H1 (cell line): ENCODE measurements around the gene PPME1. TPM values are rescaled to one million over a fixed set of nuclear protein-coding genes. Genes with fewer than 3 reads are reported as not detected.

Source experiments
- CTCF ChIA-PET: fragments of 300-600 bp; sonication (Branson Sonifier 250); formaldehyde crosslinking; loops from one replicate; lab custom pipeline; 2021; ENCODE audit not compliant: partially characterized antibody; lab: Charles Lee
- POLR2A ChIA-PET: fragments of 300-600 bp; sonication (Branson Sonifier 250); formaldehyde crosslinking; loops from one replicate; lab custom pipeline; 2021; ENCODE audit warnings: inconsistent platforms; ENCODE audit not compliant: partially characterized antibody; lab: Charles Lee
- DNase-seq, 2 experiments: peaks; one replicate each; pipeline versions ENCODE4 v3.0.0 to v3.0.0-alpha.2; 2010 to 2022; ENCODE audit warnings: low spot score in 2 of 2, low read depth in 1 of 2, mixed read lengths in 1 of 2
- FAIRE-seq: peaks from 2 replicates; lab custom pipeline; 2011; peaks lifted over from hg19 to GRCh38; lab: Jason Lieb, UNC
- H2AFZ ChIP-seq: 2 replicates; pipeline ENCODE4 v1.8.1; 2012; ENCODE audit warnings: low read length, inconsistent platforms
- H2AK5ac ChIP-seq: 2 replicates; pipeline ENCODE4 v1.6.1; 2013; ENCODE audit warnings: low read depth, low read length
- H2BK120ac ChIP-seq: replicated peaks from 2 replicates; pipeline ENCODE3; 2013; ENCODE audit warnings: low read depth, low read length, inconsistent platforms
- H2BK12ac ChIP-seq: 2 replicates; pipeline ENCODE4 v1.6.1; 2013; ENCODE audit warnings: low read depth, low read length
- H2BK15ac ChIP-seq: 2 replicates; pipeline ENCODE4 v1.6.1; 2013; ENCODE audit warnings: low read length
- H2BK20ac ChIP-seq: 2 replicates; pipeline ENCODE4 v1.6.1; 2013; ENCODE audit warnings: low read length
- H2BK5ac ChIP-seq: 2 replicates; pipeline ENCODE4 v1.6.1; 2013; ENCODE audit warnings: low read depth, low read length
- H3K14ac ChIP-seq: 2 replicates; pipeline ENCODE4 v1.6.1; 2013; ENCODE audit warnings: inconsistent platforms; ENCODE audit not compliant: insufficient read length
- H3K18ac ChIP-seq: 2 replicates; pipeline ENCODE4 v1.6.1; 2013; ENCODE audit warnings: low read length; ENCODE audit errors: extremely low read depth
- H3K23ac ChIP-seq: 2 replicates; pipeline ENCODE4 v1.6.1; 2013; ENCODE audit warnings: inconsistent platforms; ENCODE audit not compliant: insufficient read length
- H3K23me2 ChIP-seq: 2 replicates; pipeline ENCODE4 v1.6.1; 2013; ENCODE audit warnings: low read depth, low read length
- H3K27ac ChIP-seq: 2 replicates; pipeline ENCODE4 v1.6.1; 2011; ENCODE audit warnings: low read depth, low read length, inconsistent platforms
- H3K27me3 ChIP-seq, 4 experiments: replicated peaks in 1 of 4; 1 replicate in 1 of 4; 2 replicates in 3 of 4; pipeline versions ENCODE4 v1.6.1 to v1.8.1; 2011 to 2013; ENCODE audit warnings: low read length in 3 of 4, mild to moderate bottlenecking in 3 of 4, inconsistent platforms in 2 of 4, mixed read lengths in 2 of 4, moderate library complexity in 1 of 4; ENCODE audit not compliant: control insufficient read depth in 3 of 4, insufficient read depth in 3 of 4; ENCODE audit errors: extremely low read depth in 1 of 4
- H3K36me3 ChIP-seq, 4 experiments: 2 replicates each; pipeline versions ENCODE4 v1.6.1 to v1.8.1; 2011 to 2013; ENCODE audit warnings: mild to moderate bottlenecking in 4 of 4, low read length in 3 of 4, moderate library complexity in 2 of 4, control low read depth in 1 of 4, inconsistent platforms in 1 of 4; ENCODE audit not compliant: insufficient read depth in 4 of 4, control insufficient read depth in 2 of 4
- H3K4ac ChIP-seq: replicated peaks from 2 replicates; pipeline ENCODE3; 2013; ENCODE audit warnings: low read length, low read depth, mixed read lengths, inconsistent platforms; ENCODE audit not compliant: insufficient read length
- H3K4me1 ChIP-seq, 4 experiments: replicated peaks in 1 of 4; 1 replicate in 1 of 4; 2 replicates in 3 of 4; pipeline versions ENCODE4 v1.6.1 to v1.8.1; 2011 to 2013; ENCODE audit warnings: low read length in 3 of 4, inconsistent platforms in 2 of 4, mixed read lengths in 1 of 4; ENCODE audit not compliant: insufficient read depth in 4 of 4, control insufficient read depth in 3 of 4
- H3K4me2 ChIP-seq, 2 experiments: 2 replicates each; pipeline versions ENCODE4 v1.6.1 to v1.8.1; 2011 to 2013; ENCODE audit warnings: low read depth in 2 of 2, low read length in 2 of 2, control low read depth in 1 of 2, inconsistent platforms in 1 of 2, mild to moderate bottlenecking in 1 of 2; ENCODE audit not compliant: insufficient read depth in 1 of 2
- H3K4me3 ChIP-seq, 4 experiments: fragments of 200-600, 300-600 bp in 1 of 4; sonication (generic), shearing (Covaris generic), sonication (Bioruptor Twin) in 1 of 4; 2 replicates each; pipeline versions ENCODE4 v1.5.1 to v1.8.1; 2011 to 2016; ENCODE audit warnings: low read length in 4 of 4, low read depth in 3 of 4, control low read depth in 2 of 4, inconsistent platforms in 2 of 4, mild to moderate bottlenecking in 2 of 4, mixed read lengths in 1 of 4, moderate library complexity in 1 of 4; ENCODE audit not compliant: insufficient read depth in 2 of 4; ENCODE audit errors: extremely low read depth in 1 of 4
- H3K56ac ChIP-seq: replicated peaks from 2 replicates; pipeline ENCODE3; 2013; ENCODE audit warnings: low read depth, mild to moderate bottlenecking, mixed read lengths, low read length, inconsistent platforms; ENCODE audit not compliant: insufficient read length
- H3K79me1 ChIP-seq: 2 replicates; pipeline ENCODE4 v1.6.1; 2013; ENCODE audit warnings: low read depth, low read length, control low read depth
- H3K79me2 ChIP-seq, 2 experiments: 2 replicates each; pipeline versions ENCODE4 v1.6.1 to v1.8.1; 2012 to 2013; ENCODE audit warnings: low read length in 2 of 2, mild to moderate bottlenecking in 2 of 2, inconsistent platforms in 1 of 2; ENCODE audit not compliant: insufficient read depth in 2 of 2, control insufficient read depth in 1 of 2
- H3K9ac ChIP-seq, 4 experiments: replicated peaks in 1 of 4; 1 replicate in 1 of 4; 2 replicates in 3 of 4; pipeline versions ENCODE4 v1.6.1 to v1.8.1; 2011 to 2013; ENCODE audit warnings: low read depth in 3 of 4, low read length in 3 of 4, control low read depth in 2 of 4, mild to moderate bottlenecking in 2 of 4, moderate library complexity in 2 of 4, inconsistent platforms in 1 of 4; ENCODE audit errors: extremely low read depth in 1 of 4
- H3K9me3 ChIP-seq, 2 experiments: 2 replicates each; pipeline versions ENCODE4 v1.6.1 to v1.8.1; 2012 to 2013; ENCODE audit warnings: mild to moderate bottlenecking in 2 of 2, moderate library complexity in 2 of 2, control low read depth in 1 of 2, inconsistent platforms in 1 of 2, low read depth in 1 of 2, low read length in 1 of 2, mixed read lengths in 1 of 2; ENCODE audit not compliant: insufficient read depth in 2 of 2
- H4K20me1 ChIP-seq, 2 experiments: replicated peaks in 1 of 2; 2 replicates each; pipeline versions ENCODE3 to v1.8.1; 2011 to 2013; ENCODE audit warnings: inconsistent platforms in 2 of 2, low read length in 2 of 2, mild to moderate bottlenecking in 1 of 2; ENCODE audit not compliant: insufficient read depth in 2 of 2, control insufficient read depth in 1 of 2
- H4K5ac ChIP-seq: 2 replicates; pipeline ENCODE4 v1.6.1; 2013; ENCODE audit warnings: low read length, low read depth, mixed read lengths, inconsistent platforms; ENCODE audit not compliant: insufficient read length
- H4K8ac ChIP-seq: 2 replicates; pipeline ENCODE4 v1.8.0; 2013; ENCODE audit warnings: mild to moderate bottlenecking, moderate library complexity, low read length, inconsistent platforms; ENCODE audit not compliant: insufficient read depth; ENCODE audit errors: extremely low read depth
- H4K91ac ChIP-seq: replicated peaks from 2 replicates; pipeline ENCODE3; 2013; ENCODE audit warnings: low read length, mixed read lengths, inconsistent platforms; ENCODE audit not compliant: insufficient read length
- ASH2L ChIP-seq: fragments of 200-600, 300-600 bp; sonication (generic); IDR thresholded peaks from one replicate; pipeline ENCODE4 v1.7.1; 2017; ENCODE audit warnings: low read length
- BCL11A ChIP-seq, 2 experiments: IDR thresholded peaks; one replicate each; pipeline ENCODE4 v1.6.1; 2011; ENCODE audit warnings: low read depth in 2 of 2, low read length in 2 of 2, mild to moderate bottlenecking in 2 of 2
- CHD2 ChIP-seq: IDR thresholded peaks from 2 replicates; pipeline ENCODE4 v1.6.1; 2012; ENCODE audit warnings: low read length, improper control_type of control experiment
- EZH2 ChIP-seq: fragments of 200-600 bp; sonication (generic); IDR thresholded peaks from 2 replicates; pipeline ENCODE4 v1.7.1; 2012; ENCODE audit warnings: low read depth, mild to moderate bottlenecking, moderate library complexity, low read length, inconsistent platforms; ENCODE audit not compliant: severe bottlenecking
- MAFK ChIP-seq: IDR thresholded peaks from 2 replicates; pipeline ENCODE4 v1.6.1; 2012; ENCODE audit warnings: low read depth, mild to moderate bottlenecking, improper control_type of control experiment, low read length
- POLR2A ChIP-seq, 2 experiments: IDR thresholded peaks; 1 replicate in 1 of 2; 2 replicates in 1 of 2; pipeline ENCODE4 v1.6.1; 2011; ENCODE audit warnings: low read depth in 2 of 2, low read length in 2 of 2, mild to moderate bottlenecking in 2 of 2; ENCODE audit errors: control extremely low read depth in 1 of 2
- RFX5 ChIP-seq: IDR thresholded peaks from 2 replicates; pipeline ENCODE4 v1.6.1; 2011; ENCODE audit warnings: low read depth, low read length, improper control_type of control experiment, borderline replicate concordance
- SP2 ChIP-seq: IDR thresholded peaks from 2 replicates; pipeline ENCODE4 v1.6.1; 2012; ENCODE audit warnings: mild to moderate bottlenecking, low read length, inconsistent platforms
- TAF7 ChIP-seq: optimal IDR thresholded peaks from 2 replicates; pipeline ENCODE3; 2011; ENCODE audit warnings: low read depth, mild to moderate bottlenecking, inconsistent platforms, low read length, moderate library complexity, borderline replicate concordance
- YY1 ChIP-seq: IDR thresholded peaks from 2 replicates; pipeline ENCODE4 v1.6.1; 2011; ENCODE audit warnings: low read depth, mild to moderate bottlenecking, low read length
- WGBS, 2 experiments: shearing (Covaris generic) in 1 of 2; methylation state at CpG; one replicate each; pipeline versions ENCODE4 v1.1.6 to v1.1.7; 2013 to 2015; ENCODE audit warnings: low lambda C conversion rate in 2 of 2, mixed read lengths in 2 of 2, inconsistent platforms in 1 of 2, low coverage in 1 of 2, missing lambda C conversion rate in 1 of 2; ENCODE audit not compliant: insufficient replicate concordance in 2 of 2, insufficient coverage in 1 of 2, insufficient read length in 1 of 2; ENCODE audit errors: extremely low coverage in 1 of 2, missing lambda C conversion rate in 1 of 2; 5-methylcytosine and 5-hydroxymethylcytosine counted together
- polyA plus RNA-seq, 7 experiments: library from polyadenylated mRNA; depleted of rRNA in 3 of 7; stranded (reverse) in 5 of 7; unstranded in 2 of 7; fragments of >200 nt in 5 of 7; fragments of 200-250 nt in 2 of 7; gene quantifications; 1 replicate in 5 of 7; 2 replicates in 1 of 7; 4 replicates in 1 of 7; pipeline versions ENCODE4 v1.2.1 to v1.2.3, GENCODE V29; 2011 to 2013; ENCODE audit warnings: missing spikeins in 2 of 7, mixed read lengths in 2 of 7
- total RNA-seq: library from RNA; stranded (reverse); fragmentation: NEBNext Ultra II Directional; extraction: Animal tissue kit (Norgen Biotek cat#: 25700); gene quantifications from 2 replicates; pipeline ENCODE4 v1.2.1, GENCODE V29; 2021

Gene PPME1
- total and polyA plus RNA-seq, 2 of the 8 experiments (the other 6 are each of a cell fraction or from before 2014, with no cell fraction given) = 55.1 to 64.5 TPM

DNA sequence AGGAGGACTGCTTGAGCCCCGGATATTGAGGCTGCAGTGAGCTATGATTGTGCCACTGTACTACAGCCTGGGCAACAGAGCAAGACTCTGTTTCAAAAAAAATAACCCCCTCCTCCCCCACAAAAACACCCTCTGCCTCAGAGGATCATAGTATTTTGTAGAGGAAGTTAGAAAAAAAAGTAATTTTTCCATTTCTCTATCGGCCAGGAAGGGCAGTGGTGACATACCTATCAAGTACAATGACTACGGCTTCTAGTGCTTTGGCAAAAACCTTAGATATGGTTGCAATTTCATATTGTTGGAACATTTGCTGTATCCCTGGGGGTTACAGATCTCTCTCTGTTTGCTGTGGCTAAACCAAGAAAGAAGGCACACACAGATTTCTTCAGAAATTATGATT lies 29.2 kb upstream of the PPME1 start:
- POLR2A ChIA-PET = interaction anchor here (0.5 kb wide), 1 partner anchor 12 kb away, joined by 3 read pairs; no protein-coding TSS in a partner anchor

More for the DNA sequence above, 29.2 kb upstream of the PPME1 start:
- Histone ChIP-seq H3K18ac (no peak overlapping the region), H3K4ac (no peak overlapping the region), H3K4me1 (peaks cover 0 to 14% (median 7%) of the 10 kb centered on the region in 4 experiments; a peak in 5 of 7 replicates), H3K9me3 (no peaks in the 10 kb centered on the region), H3K27me3 (no peaks in the 10 kb centered on the region), H3K4me3 (no peak overlapping the region), H3K4me2 (no peak overlapping the region), H4K91ac (no peak overlapping the region), H2BK120ac (no peak overlapping the region), H3K36me3 (peaks cover 0 to 16% (median under 1%) of the 10 kb centered on the region in 4 experiments; a peak in 4 of 8 replicates), H3K27ac (0 out of 2 replicates have a peak overlapping the region, but pooled peaks have one; percentile 18), H3K9ac (no peak overlapping the region), H4K5ac (no peak overlapping the region), H2BK5ac (peak overlapping the region; percentile 2; the same call in 1 of the 2 replicates), H2BK20ac (no peak overlapping the region), H2AFZ (no peak overlapping the region), H3K14ac (no peak overlapping the region), H3K56ac (no peak overlapping the region), H4K20me1 (no peaks in the 10 kb centered on the region), H3K79me2 (no peaks in the 10 kb centered on the region), H2BK12ac (peak overlapping the region; percentile 41; the same call in 1 of the 2 replicates), H2BK15ac (no peak overlapping the region), H2AK5ac (peak overlapping the region; percentile 26; the same call in 1 of the 2 replicates), H3K79me1 (no peaks in the 10 kb centered on the region; the same call in 1 of the 2 replicates), H4K8ac (no peak overlapping the region), H3K23ac (no peak overlapping the region), H3K23me2 (no peaks in the 10 kb centered on the region)
- DNase-seq (no peak), FAIRE-seq (no peak)
- CTCF ChIA-PET = interaction anchor here (0.6 kb wide), 1 partner anchor 176 kb away, joined by 3 read pairs; no protein-coding TSS in a partner anchor
- 90% methylated on average over 3 of the region's 3 CpGs; no CpG with 5 or more reads in 1 of the 2 experiments for WGBS, 2 experiments
- TF ChIP-seq BCL11A (IDR thresholded peaks at IDR 0.05; ENCODE audit: low read depth in 2 of 2, low read length in 2 of 2) = no peak
- TF ChIP-seq CHD2 = no peak
- TF ChIP-seq POLR2A (IDR thresholded peaks at IDR 0.05; ENCODE audit: control extremely low read depth in 1 of 2, low read depth in 2 of 2, low read length in 2 of 2) = no peak
- TF ChIP-seq EZH2 = no peak
- TF ChIP-seq RFX5 = no peak
- TF ChIP-seq SP2 = no peak
- no peak for TF ChIP-seq YY1
- TF ChIP-seq MAFK = no peak
- TF ChIP-seq TAF7 = no peak
- TF ChIP-seq ASH2L = no peak
